Putamen (tissue), 1 donor: ENCODE results near the gene PNPLA6.

Source experiments
- DNase-seq: peaks from one replicate; pipeline ENCODE4 v3.0.0-alpha.2; 2016; ENCODE audit warnings: low spot score

PNPLA6 gene

DNA sequence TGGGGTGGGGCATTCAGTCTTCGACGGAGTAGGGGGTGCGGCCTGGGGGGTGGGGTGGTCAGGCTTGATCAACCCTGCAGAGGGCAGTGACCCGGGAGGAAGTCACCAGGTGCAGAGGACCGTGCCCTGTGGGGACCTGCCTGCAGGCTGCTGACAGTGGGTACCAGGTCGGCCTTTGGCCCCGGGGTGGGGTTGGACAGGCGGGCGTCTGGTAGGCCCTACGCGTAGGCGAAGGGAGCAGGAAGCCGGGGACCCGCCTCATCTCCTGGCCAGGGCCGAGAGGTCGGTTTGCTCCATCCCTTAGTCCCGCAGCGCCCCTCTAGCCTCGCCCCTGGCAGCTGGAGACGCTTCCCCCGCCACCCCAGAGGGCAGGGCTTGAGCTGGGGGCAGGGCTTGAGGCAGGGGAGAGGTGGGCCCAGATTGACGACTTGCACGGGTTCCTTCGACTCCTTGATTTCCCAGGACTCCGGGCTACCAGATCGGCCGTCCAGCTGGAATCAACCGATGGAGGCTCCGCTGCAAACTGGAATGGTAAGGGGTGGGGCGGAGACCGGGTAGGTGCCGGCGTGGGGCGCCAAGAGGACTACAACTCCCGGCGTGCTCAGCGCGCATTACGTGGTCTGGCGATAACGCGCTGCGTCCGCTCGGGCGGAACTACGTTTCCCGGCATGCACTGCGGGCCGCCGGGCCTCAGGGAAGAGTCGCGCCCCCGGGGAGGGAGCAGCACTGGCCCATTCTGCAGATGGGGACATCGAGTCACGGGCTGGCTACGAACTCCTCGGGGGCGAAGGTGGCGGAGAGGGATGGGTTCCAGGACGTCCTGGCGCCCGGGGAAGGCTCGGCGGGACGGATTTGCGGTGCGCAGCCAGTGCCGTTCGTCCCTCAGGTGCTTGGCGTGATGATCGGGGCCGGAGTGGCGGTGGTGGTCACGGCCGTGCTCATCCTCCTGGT is at the start of gene PNPLA6:
TSS of gene PNPLA6 (plus strand) at position 671 of the 951 bp plus-strand sequence. CDS start at position 743, 72 bp downstream.
- DNase-seq, result peak; percentile 95

DNA sequence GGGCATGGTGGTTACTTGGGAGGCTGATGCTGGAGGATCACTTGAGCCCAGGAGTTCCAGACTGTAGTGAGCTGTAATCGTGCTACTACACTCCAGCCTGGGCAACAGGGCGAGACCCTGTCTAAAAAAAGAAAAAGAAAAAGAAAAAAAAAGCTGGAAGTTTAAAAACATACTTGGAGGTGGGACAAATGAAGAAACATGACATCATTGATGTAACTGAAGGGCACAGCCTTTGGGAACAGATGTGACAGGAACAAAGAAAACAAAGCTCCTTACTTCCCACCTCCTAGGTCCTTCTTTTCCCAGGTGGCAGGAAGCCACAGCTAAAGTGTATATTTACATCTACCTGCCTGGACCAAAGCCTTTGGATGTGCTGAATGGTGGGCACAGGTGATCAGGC is 48.6 kb upstream of the PNPLA6 start:
- no peak for DNase-seq

DNA sequence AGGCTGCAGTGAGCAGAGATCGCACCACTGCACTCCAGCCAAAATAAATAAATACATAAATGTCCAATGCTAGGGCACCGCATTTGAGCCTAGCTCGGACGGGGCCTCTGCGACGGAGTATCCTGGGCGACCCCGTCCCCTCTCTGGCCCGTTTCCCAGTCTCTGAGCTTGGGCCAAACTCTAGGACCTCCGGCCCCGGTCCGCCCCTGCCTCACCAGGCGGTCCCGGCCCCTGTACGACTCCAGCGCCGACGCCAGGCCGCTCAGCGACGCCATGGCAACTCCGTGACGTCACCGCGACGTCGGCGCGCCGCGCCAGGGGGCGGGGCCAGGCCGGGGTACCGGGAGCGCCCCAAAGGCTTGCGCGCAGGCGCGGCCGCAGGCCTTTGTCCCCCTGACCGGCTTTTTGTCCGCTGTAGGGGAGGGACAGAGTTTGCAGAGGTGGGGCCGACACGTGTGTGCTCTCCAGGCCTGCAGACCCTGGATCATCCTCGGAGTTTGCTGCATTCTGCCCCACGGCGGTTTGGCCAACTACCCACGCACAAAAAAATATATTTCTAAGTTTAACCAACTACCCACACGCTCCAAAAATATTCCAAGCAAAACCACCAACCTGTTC is 46.7 kb upstream of the PNPLA6 start, which contains the start of gene PEX11G:
TSS of gene PEX11G (minus strand) at position 300 of the 618 bp plus-strand sequence. CDS start at position 275, 25 bp downstream.
- DNase-seq, result peak; percentile 91

DNA sequence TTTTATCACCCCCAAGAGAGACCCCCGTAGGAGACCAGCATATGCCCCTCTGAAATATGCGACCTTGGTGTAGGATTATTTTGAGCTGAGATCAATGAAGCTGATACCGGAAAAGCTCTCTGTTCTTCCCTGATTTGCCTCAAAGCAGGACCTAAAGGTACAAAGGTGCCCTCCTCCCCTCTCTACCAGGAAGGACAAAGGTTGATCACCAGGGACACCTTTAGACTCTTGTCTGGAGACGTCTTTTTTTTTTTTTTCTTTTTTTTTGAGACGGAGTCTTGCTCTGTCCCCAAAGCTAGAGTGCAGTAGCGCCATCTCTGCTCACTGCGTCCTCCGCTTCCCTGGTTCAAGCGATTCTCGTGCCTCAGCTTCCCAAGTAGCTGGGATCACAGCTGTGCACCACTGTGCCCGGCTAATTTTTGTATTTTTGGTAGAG is 45.9 kb upstream of the PNPLA6 start:
- DNase-seq, result no peak

DNA sequence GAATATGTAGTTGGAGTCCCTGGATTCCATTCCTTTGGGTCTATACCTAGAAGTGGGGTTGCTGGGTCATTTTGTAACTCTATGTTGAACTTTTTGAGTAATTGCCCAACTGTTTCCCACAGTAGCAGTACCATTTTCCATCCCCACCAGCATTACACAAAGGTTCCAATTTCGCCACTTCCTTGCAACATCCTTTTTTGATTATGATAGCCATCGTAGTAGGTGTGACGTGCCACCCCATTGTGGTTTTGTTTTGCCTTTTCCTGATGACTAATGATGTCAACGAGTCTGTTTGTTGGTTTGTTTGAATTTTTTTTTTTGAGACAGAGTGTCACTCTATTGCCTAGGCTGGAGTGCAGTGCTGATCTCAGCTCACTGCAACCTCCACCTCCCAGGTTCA is 43.4 kb upstream of the PNPLA6 start:
- no peak for DNase-seq

DNA sequence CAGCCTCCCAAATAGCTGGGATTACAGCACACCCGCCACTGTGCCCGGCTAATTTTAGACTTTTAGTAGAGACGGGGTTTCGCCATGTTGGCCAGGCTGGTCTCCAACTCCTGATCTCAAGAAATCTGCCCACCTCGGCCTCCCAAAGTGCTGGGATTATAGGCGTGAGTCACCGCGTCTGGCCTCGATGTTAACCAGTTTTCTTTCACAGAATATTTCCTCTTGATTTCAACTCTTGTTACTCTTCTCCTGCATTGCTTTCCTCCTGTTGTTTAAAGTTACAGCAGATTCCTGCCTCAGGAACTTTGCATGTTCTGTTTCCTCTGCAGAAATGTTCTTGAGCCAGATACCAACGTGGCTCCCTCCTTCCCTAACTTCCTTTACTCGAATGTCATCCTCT is 43.0 kb upstream of the PNPLA6 start:
- DNase-seq, result no peak

DNA sequence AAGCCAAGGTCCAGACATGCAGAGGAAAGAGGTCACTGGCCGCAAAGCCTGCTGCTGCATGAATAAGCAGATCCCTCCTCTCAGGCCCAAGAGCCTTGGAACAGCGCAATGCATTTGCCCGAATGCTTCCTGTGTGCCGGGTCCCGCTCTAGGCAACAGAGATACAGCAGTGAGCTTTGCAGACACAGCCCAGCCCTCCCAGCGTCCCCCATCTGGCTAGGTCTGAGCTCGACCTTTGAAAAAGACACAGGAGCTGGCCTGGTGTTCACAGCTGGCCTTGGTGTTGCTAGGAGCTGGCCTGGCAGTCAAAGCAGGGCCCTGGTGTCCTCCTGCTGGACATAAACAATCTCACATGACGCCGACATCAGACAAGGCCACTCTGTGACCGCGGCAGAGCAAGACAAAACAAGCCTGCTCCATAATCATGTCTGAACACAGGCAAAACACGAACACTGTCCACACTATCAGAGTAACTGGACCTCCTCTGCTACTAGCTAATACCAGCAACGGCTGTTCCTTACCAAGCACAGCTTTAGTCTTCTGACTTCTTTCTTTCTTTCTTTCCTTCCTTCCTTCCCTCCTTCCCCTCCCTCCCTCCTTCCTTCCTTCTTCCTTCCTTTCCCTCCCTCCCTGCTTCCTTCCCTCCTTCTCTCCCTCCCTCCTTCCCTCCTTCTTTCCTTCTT is 41.0 kb upstream of the PNPLA6 start:
- peak; percentile 95 for DNase-seq

DNA sequence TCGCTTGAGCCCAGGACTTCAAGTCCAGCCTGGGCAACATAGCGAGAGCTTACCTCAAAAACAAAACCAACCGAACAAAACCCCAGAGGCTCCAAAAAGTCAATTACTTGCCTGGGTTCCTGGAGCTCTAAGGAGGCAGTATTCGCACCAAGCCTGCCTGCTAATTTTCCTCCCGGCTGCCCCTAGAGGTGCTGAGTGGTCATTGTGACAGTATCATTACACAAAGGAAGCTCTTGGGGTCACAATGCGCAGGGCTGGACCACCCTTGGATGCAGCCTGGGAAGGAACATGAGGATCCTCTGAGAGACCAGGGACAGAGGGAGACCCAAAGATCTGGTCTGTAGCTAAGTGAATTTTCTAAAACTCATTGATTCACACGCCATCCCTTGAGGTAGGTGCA is 38.2 kb upstream of the PNPLA6 start:
- DNase-seq, result no peak

DNA sequence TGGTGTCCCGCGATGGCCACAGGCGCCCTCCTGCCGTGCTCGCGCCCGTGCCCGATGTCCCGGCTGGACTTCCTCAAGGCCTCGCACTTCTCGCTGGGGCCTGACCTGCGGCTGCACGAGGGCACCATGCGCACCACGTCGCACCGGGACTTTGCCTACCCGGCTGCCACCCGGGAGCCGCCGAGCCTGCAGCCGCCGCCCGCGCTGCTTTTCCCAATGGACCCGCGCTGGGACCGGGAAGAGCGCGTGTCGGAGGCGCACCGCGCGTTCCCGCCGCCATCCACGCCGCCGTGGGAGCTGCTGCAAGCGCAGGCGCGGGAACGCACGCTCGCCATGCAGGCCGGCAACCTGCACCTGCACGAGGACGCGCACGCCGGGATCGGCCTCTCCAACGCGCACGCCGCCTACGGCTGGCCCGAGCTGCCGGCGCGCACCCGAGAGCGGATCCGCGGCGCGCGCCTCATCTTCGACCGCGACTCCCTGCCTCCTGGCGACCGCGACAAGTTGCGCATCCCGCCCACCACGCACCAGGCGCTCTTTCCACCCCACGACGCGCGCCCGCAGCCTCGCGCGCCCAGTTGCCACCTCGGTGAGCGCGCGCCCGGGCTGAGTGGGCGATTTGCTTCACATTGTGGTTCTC is 34.6 kb upstream of the PNPLA6 start:
- DNase-seq, result peak; percentile 85

DNA sequence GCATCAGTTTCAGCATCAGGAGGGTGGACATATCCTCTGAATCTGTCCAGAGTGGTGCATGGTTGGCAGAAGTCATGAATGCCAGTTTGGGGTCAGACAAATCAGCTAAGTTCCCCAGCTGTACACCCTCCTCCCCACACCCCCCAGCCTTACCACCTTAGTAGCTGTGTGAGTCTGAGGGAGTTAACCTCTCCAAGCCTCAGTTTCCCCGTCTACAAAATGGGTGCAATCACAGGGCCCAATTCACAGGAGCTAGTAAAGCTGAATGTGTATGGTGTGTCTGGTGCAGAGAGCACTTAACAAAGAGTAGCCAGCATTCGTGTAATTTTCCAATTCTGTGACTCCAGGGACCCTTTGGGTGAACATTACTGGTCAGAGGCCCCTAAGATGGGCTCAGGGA is 33.0 kb upstream of the PNPLA6 start:
- DNase-seq, result no peak

DNA sequence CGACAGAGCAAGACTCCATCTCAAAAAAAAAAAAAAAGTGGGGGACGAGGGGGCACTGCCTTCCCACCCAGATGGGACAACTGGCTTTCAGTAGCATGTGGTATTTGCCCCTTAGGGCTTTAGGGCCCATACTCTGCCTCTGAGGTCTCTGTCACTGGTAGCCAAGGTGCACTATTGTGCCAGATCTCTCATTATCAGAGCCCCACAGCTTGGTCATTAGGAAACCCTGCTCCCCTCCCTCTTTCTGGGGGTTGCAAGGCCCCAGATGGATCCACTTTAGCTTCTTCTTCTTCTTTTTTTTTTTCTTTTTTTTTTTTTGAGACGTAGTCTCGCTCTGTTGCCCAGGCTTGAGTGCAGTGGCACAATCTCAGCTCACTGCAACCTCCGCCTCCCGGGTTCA is 30.8 kb upstream of the PNPLA6 start:
- DNase-seq, result no peak

DNA sequence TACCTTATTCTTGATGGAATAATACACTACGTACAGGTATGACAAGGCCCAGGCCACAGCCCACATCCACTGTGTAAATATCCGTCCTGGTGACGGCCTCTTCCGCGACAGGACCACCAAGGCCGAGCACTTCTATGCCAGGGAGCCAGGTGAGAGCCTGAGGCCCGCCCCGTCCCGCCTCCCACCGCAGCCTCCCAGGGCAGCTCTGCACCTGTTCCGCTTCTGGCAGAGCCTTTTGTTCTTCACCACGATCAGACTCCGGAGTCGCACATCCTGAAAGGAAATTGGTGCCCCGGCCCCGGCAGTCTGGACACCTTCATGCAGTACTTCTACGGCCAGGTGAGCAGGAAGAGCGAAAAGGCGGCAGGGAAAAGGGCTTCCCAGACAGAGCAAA is 30.2 kb upstream of the PNPLA6 start:
- DNase-seq, result no peak

DNA sequence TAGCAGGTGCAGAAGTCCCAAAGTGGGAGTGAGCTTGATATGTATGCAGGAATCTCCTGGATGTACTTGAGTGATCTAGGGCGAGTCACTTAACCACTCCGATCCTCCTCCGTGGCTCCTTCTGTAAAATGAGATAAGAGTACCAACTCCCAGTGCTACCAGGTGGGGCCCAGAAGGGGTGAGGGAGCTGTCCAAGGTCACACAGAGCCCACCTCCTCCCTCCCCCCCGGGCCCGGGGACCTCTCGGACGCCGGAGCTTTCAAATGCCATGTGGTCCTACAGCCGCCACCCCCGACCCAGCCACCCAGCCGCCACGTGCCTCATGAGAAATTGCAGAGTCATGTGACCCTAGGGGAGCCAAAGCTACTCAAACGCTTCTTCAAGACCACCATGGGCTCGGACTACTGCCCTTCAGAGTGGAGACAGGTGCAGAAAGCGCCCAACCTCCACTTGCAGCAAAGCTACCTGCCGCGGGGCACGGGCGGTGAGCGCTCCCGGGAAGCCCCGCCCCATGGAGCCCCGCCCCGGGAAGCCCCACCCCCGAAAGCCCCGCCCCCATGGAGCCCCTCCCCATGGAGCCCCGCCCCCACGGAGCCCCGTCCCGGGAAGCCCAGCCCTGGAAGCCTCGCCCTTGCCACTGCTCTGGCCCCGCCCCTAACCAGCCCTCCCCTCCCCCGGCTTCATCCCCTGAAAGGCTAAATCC is 29.7 kb upstream of the PNPLA6 start:
- no peak for DNase-seq

DNA sequence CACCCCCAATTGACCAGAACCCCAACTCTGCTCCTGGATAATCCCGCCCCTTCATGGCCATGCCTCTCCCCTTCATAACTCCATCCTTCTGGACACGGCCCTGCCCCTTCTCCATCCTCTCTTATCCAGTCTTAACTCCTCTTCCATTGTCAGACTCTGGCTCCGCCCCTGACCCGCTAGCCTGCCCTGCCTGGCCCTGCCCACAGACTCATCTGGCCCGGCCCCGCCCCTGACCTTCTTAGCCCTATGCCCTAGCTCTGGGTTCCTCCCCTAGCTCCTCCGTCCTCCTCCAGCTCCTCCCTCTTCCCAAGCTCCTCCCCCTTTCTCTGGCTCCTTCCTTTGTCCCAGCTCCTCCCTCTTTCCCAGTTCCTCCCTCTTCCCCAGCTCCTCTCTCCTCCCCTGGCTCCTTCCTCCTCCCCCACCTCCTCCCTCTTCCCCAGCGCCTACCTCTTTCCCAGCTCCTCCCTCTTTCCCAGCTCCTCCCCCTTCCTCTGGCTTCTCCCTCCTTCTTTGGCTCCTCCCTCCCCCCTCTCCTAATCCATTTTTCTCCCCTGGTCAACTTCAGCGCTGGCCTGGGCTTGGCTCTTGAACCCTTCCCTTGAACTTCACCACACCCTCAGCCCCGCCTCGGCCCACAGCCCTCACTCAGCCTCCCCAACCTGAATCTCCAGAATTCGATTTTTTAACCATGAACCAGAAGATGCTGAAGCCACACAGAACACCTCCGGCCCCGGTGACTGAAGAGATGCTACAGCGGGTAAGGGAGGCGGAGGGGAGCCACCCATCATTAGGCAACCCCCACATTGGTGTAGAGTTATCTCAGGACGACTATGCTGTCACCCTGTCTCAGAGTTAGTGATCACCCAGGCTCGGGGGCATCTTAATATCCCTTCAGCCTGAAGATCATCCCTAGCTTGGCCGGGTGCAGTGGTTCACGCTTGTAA is 28.9 kb upstream of the PNPLA6 start:
- peak; percentile 86 for DNase-seq

DNA sequence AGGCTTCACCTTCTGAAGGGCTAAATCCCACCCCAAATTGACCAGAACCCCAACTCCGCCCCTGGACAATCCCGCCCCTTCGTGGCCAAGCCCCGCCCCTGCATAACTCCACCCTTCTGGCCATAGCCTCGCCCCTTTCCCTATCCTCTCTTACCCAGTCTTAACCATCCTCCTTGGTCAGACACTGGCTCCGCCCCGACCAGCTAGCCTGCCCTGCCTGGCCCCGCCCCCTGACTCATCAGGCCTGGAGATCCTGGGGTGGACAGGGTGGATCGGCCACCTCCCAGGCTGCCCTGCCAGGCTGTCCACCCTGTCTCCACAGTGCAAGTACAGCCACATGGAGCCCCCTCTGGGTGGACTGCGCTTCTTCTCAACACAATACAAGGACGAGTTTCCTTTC is 27.6 kb upstream of the PNPLA6 start:
- DNase-seq, result no peak

DNA sequence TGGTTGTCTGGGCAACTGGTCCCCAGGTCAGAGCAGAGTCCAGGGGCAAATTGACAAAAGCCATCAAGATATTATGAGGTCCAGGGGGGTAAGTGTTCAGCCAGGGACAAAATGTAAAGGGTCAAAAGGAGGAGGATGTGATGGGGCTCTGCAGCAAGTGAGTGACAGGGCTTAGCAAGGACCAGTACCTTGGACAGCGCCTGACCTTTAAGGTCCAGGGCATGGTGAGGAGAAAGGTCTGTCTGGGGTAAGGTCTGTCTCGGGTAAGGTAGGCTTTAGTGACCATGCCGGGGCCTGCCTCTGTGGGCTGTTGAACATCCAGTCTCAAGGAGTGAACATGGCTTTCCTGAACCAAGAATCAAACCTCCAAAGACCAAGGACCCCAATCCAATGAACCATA is 25.9 kb upstream of the PNPLA6 start:
- no peak for DNase-seq

DNA sequence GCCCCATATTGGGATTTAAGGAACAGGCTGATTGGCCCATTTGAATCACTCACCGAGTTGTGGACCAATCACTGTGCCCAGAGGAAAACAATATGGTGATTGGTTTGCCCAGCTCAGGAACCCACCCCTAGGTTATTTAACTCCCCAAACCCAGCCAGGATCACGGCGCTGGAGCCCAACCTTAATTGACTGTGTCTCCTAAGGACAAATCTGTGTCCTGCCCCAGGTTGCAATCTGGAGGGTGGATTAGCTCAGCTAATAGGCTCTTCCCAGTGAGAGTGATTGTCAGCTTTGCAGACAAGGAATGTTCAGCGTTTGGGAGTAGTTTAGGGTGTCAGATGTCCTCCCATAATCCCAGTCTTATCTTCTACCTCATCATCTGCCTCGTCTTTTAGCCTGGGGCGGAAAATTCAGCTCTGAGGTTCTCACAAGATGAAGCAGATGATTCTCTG is 23.1 kb upstream of the PNPLA6 start:
- DNase-seq, result no peak

DNA sequence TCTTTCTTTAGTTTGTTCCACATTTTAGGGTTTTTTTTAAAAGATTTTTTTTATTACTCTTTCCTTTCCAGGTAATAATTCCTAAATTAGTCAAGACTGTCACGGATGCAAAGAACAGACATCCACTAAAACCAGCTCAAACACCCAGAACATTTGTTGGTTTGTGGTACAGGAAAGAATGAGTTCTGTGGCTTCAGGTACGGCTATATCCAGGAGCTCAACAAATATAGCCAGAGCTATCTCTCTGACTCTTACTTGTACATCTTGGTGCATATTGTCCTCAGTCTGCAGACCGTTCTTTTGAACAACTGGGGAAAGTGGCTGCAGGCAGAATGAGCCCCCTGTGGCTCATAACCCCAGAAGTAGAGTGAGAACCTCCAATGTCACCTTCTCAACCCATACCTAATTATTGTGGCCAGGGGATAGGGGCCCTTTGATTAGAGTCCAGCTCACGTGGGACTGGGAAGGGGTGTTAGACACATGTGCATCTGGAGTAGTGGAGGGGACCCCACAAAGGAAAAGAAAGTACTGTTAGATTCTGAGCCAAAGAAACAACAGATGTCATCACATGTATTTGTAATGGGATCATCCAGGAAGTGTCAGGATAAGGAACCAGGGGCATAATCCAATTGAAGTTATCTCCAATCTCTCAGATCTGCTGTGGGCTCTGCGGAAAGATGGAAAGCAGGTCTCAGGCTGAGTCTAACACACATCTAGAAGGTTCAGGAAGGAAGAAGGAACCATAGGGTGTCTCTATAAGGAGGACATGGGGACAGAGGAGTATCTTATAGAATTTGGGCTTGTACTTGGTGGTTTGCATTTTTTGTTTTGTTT is 21.5 kb upstream of the PNPLA6 start:
- no peak for DNase-seq

DNA sequence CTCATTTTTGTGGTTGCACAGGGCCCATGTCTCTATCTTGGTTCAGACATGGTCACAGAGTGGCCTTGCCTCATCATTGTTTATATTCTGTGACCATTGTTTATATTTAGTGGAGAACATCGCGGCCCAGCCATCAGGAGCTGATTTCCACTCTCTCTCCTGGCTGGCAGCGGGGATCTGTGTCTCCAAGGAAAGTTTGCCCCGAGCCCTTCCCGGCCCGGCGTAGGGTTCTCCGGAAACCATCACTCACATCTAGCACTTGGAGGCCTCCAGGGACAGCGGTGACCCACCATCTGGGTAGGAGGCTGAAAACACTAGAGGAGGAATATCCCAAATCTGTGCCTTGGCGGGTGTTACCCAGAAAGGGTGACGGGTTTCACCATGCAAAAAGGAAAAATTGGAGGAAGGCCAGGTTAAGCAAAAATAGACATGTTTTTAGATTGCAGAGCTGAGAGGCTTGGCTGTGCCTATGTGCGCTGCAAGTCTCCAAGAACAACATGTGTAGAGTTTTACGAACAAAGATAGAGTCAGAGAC is 20.3 kb upstream of the PNPLA6 start:
- no peak for DNase-seq
